Skeletal muscle satellite cell (primary cell): ENCODE results near the gene OAS2.

Experiments
- H3K27me3 ChIP-seq: 2 replicates; pipeline ENCODE4 v1.7.0; 2013; ENCODE audit warnings: low read length; ENCODE audit not compliant: control insufficient read depth, insufficient read depth
- H3K36me3 ChIP-seq: 2 replicates; pipeline ENCODE4 v1.7.0; 2013; ENCODE audit warnings: mild to moderate bottlenecking, control low read depth, low read length; ENCODE audit not compliant: insufficient read depth
- H3K4me1 ChIP-seq: 2 replicates; pipeline ENCODE4 v1.7.0; 2013; ENCODE audit warnings: low read length; ENCODE audit not compliant: control insufficient read depth, insufficient read depth
- H3K4me2 ChIP-seq: 2 replicates; pipeline ENCODE4 v1.7.0; 2013; ENCODE audit warnings: mild to moderate bottlenecking, low read length
- H3K4me3 ChIP-seq: 2 replicates; pipeline ENCODE4 v1.7.0; 2013; ENCODE audit warnings: low read length
- H3K9ac ChIP-seq: 2 replicates; pipeline ENCODE4 v1.7.0; 2013; ENCODE audit warnings: mild to moderate bottlenecking, low read depth, low read length, moderate library complexity
- H3K9me3 ChIP-seq: replicated peaks from 2 replicates; pipeline ENCODE4 v1.7.0; 2013; ENCODE audit warnings: mild to moderate bottlenecking, control low read depth, low read length

The OAS2 gene

DNA sequence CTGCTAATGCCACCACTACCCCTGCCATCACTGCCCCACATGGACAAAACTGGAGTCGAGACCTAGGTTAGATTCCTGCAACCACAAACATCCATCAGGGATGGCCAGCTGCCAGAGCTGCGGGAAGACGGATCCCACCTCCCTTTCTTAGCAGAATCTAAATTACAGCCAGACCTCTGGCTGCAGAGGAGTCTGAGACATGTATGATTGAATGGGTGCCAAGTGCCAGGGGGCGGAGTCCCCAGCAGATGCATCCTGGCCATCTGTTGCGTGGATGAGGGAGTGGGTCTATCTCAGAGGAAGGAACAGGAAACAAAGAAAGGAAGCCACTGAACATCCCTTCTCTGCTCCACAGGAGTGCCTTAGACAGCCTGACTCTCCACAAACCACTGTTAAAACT, 7.1 kb upstream of the OAS2 start:
- Histone ChIP-seq H3K36me3 (no peaks in the 10 kb centered on the region), H3K9me3 (no peaks in the 10 kb centered on the region), H3K4me2 (no peak overlapping the region), H3K4me1 (no peaks in the 10 kb centered on the region), H3K27me3 (no peaks in the 10 kb centered on the region), H3K4me3 (no peak overlapping the region), H3K9ac (no peak overlapping the region)

DNA sequence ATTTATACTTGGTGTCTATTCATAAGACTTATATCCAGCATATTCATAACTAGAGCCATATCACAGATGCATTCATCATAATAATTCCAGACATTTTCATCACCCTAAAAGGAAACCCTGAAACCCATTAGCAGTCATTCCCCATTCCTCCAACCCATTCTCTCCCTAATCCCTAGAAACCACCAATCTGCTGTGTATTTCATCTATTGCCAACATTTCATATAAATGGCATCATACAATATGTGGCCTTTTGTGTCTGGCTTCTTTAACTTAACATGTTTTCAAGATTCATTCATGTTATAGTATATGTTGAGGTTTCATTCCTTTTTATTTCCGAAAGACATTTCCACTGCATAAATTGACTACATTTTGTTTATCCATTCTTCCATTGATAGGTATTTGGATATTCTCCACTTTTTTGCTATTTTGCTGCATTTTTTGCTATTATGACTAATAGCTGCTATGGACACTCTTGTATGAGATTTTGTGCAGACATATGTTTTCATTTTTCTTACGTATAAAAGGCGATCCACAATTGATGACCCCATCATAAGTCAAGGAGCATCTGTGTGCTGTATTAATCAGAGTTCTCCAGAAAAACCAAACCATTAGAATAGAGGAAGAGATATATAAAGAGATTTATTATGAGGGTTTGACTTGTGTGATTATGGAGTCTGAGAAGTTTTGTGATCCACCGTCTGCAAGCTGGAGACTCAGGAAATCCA, 5.1 kb upstream of the OAS2 start:
- Histone ChIP-seq H3K36me3 (no peaks in the 10 kb centered on the region), H3K4me2 (no peak overlapping the region), H3K9ac (no peak overlapping the region), H3K4me1 (peaks cover 3% of the 10 kb centered on the region), H3K4me3 (no peak overlapping the region), H3K9me3 (no peaks in the 10 kb centered on the region), H3K27me3 (no peaks in the 10 kb centered on the region)

DNA sequence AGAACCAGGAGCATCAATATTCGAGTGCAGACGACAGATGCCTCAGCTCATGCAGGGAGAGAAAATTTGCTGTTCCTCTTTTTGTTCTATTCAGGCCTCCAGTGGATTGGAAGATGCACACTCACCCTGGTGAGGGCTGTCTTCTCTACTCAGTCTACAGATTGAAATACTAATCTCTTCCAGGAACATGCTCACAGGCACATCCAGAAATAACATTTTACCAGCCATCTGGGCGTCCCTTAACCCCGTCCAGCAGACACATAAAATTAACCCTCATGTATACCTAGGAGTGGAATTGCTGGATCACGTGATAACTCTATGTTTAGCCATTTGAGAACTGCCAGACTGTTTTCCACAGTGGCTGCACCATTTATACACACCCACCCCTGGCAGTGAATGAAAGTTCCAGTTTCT, 4.5 kb upstream of the OAS2 start:
- peaks cover 3% of the 10 kb centered on the region for H3K4me1 ChIP-seq
- no peaks in the 10 kb centered on the region for H3K36me3 ChIP-seq
- H3K9ac ChIP-seq = no peak overlapping the region
- H3K9me3 ChIP-seq = no peaks in the 10 kb centered on the region
- H3K27me3 ChIP-seq = no peaks in the 10 kb centered on the region
- no peak overlapping the region for H3K4me2 ChIP-seq
- H3K4me3 ChIP-seq = no peak overlapping the region

DNA sequence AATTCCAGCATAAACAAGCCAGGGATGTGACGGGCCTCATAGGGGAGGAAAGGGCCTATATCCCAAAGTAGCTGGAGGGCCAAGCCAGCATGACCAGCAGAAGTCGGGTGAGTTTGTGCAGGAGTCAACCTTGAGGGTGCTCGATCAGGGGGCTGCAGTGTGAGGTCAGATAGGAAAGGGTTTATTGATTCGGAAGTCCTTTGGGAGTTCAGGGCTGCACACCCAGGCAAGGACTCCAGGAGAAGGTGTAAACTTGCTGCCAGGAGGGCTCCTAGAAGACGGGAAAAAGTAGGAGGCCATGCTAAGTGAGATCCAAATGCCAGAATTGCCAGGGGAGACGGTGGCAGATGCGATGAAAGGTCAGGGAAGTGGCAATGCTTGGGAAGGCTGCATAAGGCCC, 3.4 kb upstream of the OAS2 start:
- Histone ChIP-seq H3K9ac (no peak overlapping the region), H3K36me3 (no peaks in the 10 kb centered on the region), H3K4me2 (no peak overlapping the region), H3K9me3 (no peaks in the 10 kb centered on the region), H3K27me3 (no peaks in the 10 kb centered on the region), H3K4me3 (no peak overlapping the region), H3K4me1 (peaks cover 3% of the 10 kb centered on the region)

DNA sequence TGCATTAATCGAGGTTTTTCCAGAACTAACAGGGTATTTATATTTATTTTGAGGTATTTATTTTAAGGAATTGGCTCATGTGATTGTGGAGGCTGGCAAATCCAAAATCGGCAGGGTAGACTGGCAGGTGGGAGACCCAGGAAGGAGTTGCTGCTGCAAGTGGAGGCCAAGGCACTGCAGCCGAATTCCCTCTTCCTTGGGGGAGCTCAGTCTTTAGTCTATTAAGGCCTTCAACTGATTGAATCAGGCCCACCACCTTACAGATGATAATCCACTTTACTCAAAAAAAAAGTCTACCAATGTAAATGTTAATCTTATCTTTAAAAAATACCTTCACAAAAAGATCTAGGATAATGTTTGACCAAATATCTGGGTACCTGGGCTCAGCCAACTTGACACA, 1.2 kb upstream of the OAS2 start:
- Histone ChIP-seq H3K9me3 (no peaks in the 10 kb centered on the region), H3K4me3 (no peak overlapping the region), H3K36me3 (no peaks in the 10 kb centered on the region), H3K4me1 (peaks cover 3% of the 10 kb centered on the region), H3K4me2 (no peak overlapping the region), H3K9ac (no peak overlapping the region), H3K27me3 (no peaks in the 10 kb centered on the region)

DNA sequence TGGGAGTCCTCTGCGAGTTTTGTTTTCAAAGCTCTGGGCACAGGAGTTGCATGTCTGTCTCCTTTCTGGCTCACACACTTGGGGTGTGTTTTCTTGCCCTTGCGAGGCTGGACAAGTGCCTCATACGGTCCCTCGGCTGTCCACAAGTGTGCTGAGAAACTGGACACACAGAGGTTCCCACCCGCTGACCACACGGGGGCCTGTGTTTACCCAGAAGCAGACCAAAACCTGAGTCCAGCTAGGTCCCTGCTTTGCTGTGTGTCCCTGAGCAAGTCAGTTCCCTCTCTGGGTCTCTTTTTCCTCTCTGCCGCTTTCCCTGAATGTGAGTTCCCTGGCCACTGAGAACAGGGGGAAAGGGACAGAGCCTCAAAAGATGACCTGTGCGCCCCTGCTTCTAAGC, 678 bp upstream of the OAS2 start:
- Histone ChIP-seq H3K4me3 (no peak overlapping the region), H3K4me2 (peak overlapping the region; percentile 84), H3K9me3 (no peaks in the 10 kb centered on the region), H3K9ac (no peak overlapping the region), H3K27me3 (no peaks in the 10 kb centered on the region), H3K4me1 (peaks cover 3% of the 10 kb centered on the region), H3K36me3 (no peaks in the 10 kb centered on the region)

DNA sequence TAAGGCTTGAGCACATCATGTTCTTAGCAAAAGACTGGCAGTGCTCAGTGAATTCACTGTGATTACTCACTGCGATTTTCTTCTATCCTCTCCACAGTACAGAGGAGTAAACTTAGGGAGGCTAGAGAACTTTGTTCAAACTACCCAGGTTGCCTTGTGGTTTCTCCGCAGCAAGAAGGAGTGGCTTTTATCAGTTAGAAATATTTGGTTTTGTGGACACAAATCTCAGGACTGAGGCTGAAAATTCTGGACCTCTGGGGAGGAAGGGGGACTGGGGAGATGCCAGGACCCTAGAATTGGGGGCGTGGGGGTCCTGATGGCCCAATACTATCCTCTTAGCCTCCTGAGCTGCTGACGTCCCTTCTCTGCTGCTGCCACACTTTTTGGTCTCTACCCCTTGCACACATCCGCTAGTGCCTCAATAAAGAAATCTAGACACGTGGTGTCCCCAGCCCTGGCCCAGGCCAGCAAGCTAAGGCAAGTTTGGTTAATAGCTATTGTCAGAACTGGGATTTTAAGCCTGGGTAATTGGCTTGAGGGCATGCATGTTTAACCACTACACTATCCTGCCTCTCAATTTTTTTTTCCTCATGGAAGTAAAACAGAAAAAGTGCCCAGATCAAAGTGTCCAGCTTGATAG, 842 bp downstream of the OAS2 start:
- H3K4me3 ChIP-seq = no peak overlapping the region
- H3K27me3 ChIP-seq = peaks cover 1% of the 10 kb centered on the region
- no peaks in the 10 kb centered on the region for H3K36me3 ChIP-seq
- H3K4me2 ChIP-seq = peak overlapping the region; percentile 84
- H3K4me1 ChIP-seq = peaks cover 3% of the 10 kb centered on the region
- H3K9ac ChIP-seq = no peak overlapping the region
- no peaks in the 10 kb centered on the region for H3K9me3 ChIP-seq

DNA sequence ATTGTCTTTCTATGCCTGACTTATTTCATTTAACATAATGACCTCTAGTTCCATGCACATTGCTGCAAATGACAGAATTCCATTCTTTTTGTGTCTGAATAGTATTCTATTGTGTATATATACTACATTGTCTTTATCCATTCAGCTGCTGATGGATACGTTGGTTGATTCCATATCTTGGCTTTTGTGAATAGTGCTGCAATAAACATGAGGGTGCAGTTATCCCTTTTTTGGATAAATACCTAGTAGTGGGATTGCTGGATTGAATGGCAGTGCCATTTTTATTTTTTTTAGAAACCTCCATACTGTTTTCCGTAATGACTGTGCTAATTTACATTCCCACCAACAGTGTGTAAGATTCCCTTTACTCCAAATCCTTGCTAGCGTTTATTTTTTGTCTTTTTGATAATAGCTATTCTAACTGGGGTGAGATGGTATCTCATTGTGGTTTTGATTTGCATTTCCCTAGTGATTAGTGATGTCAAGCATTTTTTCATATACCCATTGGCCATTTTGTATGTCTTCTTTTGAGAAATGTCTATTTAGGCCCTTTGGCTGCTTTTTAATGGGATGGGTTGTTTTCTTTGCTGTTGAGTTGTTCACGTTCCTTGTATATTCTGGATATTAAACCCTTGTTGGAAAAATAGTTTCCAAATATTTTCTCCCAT, 2.3 kb downstream of the OAS2 start:
- Histone ChIP-seq H3K27me3 (peaks cover 3% of the 10 kb centered on the region), H3K9me3 (no peaks in the 10 kb centered on the region), H3K4me1 (peaks cover 3% of the 10 kb centered on the region), H3K4me2 (no peak overlapping the region), H3K36me3 (no peaks in the 10 kb centered on the region), H3K4me3 (no peak overlapping the region), H3K9ac (no peak overlapping the region)

DNA sequence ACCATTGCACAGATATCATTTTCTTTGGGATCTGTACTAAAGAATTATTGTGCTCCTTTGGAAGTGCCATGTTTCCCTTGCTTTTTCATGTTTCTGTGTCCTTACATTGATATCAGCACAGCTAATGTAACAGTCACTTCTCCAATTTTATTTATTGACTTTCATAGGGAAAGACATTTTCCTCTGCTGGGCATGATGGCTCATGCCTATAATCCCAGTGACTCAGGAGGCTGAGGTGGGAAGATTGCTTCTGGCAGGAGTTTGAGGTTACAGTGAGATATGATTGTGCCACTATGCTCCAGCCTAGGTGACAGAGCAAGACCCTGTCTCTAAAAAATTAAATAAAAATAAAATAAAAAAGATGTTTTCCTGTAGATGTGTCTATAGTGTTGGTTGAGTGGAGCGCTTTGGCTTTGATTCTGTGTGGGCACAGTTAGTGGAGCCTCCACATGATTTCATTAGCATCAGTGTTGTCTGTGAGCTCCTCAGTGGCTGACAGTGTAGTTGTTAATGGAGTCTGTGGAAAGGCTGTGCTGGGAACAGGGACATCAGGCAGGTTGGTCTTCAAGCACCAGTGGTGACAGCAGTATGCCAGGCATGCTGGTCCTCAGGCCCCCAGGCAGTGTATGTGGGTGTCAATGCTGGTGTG, 7.4 kb downstream of the OAS2 start:
- no peaks in the 10 kb centered on the region for H3K36me3 ChIP-seq
- H3K27me3 ChIP-seq = peaks cover 14% of the 10 kb centered on the region
- H3K9me3 ChIP-seq = no peaks in the 10 kb centered on the region
- H3K4me1 ChIP-seq = no peaks in the 10 kb centered on the region
- H3K4me3 ChIP-seq = no peak overlapping the region
- H3K4me2 ChIP-seq = no peak overlapping the region
- H3K9ac ChIP-seq = no peak overlapping the region

DNA sequence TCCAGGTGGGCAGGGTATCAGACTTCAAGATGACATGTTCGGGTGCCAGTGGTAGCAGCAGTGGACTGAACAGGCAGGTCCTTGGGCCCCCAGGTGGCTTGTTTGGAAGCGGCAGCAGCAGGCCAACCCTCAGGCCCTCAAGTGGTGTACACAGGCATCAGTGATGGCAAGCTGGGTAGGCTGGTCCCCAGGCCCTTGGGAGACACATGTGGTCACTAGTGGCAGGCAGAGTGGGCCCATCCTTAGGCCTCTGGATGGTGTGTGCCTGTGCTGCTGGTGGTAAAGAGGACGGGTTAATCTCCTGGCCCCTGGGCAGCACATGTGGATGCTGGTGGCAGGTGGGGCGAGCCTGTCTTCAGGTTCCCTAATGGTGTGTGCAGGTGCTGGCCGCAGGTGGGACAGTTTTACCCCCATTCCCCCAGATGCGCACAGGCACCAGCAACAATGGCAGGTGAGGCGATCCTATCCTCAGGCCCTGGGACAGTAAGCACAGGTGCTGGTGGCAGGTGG, 8.0 kb downstream of the OAS2 start:
- Histone ChIP-seq H3K27me3 (peaks cover 14% of the 10 kb centered on the region), H3K4me1 (no peaks in the 10 kb centered on the region), H3K4me3 (no peak overlapping the region), H3K36me3 (no peaks in the 10 kb centered on the region), H3K9ac (no peak overlapping the region), H3K4me2 (no peak overlapping the region), H3K9me3 (no peaks in the 10 kb centered on the region)

DNA sequence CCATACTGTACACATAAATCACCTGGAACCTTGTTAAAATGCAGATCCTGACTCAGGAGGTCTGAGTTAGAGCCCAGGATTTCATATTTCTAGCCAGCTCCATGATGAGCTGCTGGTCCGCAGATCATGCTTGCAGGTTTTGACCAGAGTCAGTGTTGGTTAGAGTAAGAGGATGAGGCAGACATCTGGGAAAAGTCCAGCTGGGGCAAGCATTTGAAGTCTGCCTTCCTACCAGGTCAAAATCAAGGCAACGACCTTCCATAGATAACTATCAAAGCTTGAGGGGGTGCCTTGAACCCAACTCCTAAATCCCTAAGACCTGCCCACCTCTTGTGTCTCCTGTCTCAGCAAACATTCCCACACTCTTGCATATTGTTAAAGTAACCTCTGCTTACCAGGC, 9.2 kb downstream of the OAS2 start:
- peaks cover 14% of the 10 kb centered on the region for H3K27me3 ChIP-seq
- no peak overlapping the region for H3K4me2 ChIP-seq
- H3K4me1 ChIP-seq = no peaks in the 10 kb centered on the region
- no peaks in the 10 kb centered on the region for H3K9me3 ChIP-seq
- no peak overlapping the region for H3K4me3 ChIP-seq
- H3K36me3 ChIP-seq = no peaks in the 10 kb centered on the region
- no peak overlapping the region for H3K9ac ChIP-seq
